HG02981 (cell line): ENCODE results near the gene PANK4.
"Not testable (repeated sequence)": the region's sequence is repeated elsewhere in the genome, so short reads cannot be mapped to it uniquely, and the experiment has no call there.

ENCODE experiments used
- ATAC-seq: cut with Tn5 transposase; IDR thresholded peaks from one replicate; pipeline ENCODE4 v1.9.1; 2021; ENCODE audit warnings: mild to moderate bottlenecking, moderate library complexity; ENCODE audit not compliant: unreplicated experiment

Gene PANK4

DNA sequence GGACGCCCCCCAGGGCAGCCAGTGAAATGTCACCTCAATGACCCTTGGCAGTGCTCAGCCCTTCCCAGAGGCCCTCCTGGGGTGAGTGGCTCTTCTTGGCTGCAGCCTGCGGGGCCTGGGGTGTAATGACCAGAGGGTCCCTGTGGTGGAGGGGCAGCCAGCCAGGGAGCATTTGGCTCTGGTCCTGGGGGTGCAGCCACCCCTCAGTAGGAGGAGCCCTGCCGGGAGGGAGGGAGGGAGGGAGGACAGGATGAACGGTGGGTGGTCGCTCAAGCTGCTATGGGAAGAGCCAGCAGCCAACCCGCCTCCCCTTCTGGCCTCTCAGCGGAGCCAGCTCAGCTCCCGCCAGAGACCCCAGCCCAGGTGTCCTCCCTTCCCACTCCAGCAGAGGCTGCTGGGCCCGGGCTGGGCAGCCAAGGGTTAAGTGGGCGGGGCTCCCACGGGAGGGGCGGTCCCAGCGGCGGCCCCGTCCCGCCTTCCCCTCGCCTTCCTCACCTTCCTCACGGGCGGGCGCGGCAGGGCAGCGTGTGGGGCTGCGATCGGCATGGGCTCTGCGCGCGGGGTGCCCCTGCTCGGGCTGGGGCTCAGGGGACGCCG lies 59.3 kb downstream of the PANK4 start:
- no peak for ATAC-seq

DNA sequence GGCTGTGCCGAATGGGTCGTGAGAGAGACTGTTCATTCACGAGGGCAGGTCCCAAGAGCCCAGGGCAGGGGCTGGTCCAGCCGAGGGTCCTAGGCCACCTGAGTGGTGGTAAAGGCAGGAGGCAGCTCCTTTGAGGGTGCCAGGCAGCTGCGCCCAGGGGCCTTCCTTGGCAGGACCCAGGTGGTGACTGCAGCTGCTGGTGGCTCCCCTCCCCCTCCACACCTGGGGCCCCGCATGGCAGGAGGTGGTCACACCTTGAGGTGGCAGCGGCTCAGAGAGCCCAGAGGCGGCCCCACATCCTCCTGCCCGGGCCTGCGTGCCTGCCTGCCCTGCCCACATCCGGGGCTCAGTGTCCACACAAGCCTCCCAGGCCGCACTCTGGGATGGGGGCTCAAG lies 60.1 kb downstream of the PANK4 start:
- no peak for ATAC-seq

- no peak for ATAC-seq
Observed at GRCh38 chr1:2465371-2466269, 60.8 kb downstream of the PANK4 start.

DNA sequence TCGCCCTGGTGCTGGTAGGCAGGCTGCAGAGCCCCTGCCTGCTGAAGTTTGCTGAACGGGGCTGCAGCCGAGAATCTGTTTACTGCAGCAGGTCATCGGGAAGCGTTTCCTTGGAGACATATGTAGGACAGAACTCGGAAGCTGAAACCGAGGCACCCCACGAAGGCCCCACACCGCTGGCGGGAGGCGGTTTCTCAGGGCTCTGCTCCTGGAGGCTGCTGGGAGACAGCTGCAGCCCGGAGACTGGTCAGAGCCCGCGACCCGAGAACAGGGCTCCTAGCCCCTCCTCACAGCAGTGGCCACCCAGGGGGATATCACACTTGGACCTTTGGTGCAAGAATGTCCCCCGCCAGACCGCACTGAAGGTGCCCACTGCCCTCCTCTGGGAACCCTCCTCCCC lies 63.0 kb downstream of the PANK4 start:
- ATAC-seq = no peak

DNA sequence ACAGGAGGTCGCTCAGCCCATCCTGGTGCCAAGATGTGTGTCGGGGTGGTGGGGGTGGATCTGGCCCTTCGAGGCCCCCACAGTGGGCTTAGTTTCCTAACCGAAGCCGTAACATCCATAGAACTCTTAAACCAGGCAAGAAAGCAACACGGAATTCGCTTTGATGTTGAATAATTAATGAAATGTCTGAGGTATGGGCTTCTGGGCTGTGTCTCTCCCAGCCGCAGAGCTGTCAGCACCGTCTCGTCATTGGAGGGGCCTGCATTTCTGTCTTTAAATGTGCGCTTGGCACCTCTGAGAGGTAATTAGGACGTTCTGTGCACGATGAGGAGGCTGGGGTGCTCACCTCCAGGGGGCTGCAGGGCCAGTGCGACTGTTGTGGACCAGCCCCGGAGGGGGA lies 63.6 kb downstream of the PANK4 start:
- ATAC-seq = no peak

- no peak for ATAC-seq
Observed at GRCh38 chr1:2460996-2461751, 65.2 kb downstream of the PANK4 start.

DNA sequence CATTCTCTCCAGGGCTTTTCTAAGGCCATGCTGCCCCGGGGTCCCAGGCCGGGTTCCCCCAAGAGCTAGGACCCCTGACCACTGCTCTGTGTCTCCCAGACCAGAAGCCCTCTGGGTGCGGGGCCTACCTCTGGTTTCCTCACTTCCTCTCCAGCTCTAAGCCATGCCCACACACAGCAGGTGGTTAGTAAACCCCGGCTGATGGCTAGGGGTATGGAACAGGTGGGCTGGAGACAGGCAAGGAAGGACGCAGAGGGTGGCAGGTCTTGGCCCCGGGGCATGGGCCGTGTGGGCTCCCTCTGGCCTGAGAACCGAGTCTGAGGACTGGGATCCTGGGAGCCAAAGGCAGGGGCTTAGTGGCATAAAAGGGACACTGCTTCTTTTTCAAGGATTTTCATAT lies 66.2 kb downstream of the PANK4 start:
- ATAC-seq = no peak

DNA sequence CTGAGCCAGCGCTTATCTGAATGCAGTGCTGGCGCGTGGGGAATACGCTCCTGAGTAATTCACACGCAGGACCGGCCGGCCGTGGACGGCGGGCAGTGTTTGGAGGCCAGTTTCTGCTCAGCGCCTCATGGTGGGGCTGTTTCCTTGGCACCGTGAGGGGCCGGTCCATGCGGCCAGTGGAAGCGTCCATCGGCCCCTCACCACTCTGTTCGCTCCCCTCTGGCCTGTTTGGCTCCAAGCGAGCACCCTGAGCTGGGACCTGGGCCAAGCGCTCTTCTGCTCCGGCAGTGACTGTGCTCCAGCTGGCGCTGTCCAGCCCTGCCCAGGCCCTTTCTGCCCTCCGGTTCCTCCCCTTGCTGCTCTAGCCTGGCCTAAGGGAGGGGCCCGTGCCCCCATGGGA lies 66.6 kb downstream of the PANK4 start:
- ATAC-seq = no peak

DNA sequence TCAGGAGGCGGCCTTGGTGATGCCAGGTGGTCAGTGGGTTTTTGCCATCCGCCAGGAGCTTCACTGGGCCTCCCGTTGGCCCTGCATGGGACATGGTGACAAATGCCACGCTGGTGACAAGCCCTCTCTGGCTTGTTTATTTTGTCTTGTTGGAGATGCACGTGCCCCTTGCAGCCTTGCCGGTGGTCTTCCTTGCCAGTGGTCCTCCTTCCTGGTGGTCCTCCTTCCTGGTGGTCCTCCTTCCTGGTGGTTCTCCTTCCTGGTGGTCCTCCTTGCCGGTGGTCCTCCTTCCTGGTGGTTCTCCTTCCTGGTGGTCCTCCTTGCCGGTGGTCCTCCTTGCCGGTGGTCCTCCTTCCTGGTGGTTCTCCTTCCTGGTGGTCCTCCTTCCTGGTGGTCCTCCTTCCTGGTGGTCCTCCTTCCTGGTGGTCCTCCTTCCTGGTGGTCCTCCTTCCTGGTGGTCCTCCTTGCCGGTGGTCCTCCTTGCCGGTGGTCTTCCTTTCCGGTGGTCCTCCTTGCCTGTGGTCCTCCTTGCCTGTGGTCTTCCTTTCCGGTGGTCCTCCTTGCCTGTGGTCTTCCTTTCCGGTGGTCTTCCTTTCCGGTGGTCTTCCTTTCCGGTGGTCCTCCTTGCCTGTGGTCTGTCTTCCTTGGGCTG lies 67.2 kb downstream of the PANK4 start:
- ATAC-seq = not testable (repeated sequence)

- no peak for ATAC-seq
Observed at GRCh38 chr1:2458687-2459086, 67.7 kb downstream of the PANK4 start.
